Measurements from ENCODE around the gene FGD6.
"Not testable (repeated sequence)": the region's sequence is repeated elsewhere in the genome, so short reads cannot be mapped to it uniquely, and the experiment has no call there.

The FGD6 gene

GRCh38 chr12:95197636-95198035, 19.6 kb downstream of the FGD6 start:
- no peaks in the 10 kb centered on the region for H3K27me3 ChIP-seq (replicated peaks; ENCODE audit: control insufficient read depth, insufficient read depth, low read length)
- no peak overlapping the region for H3K4me3 ChIP-seq (replicated peaks; ENCODE audit: low read depth, low read length)
- H3K36me3 ChIP-seq (ENCODE audit: control insufficient read depth, insufficient read depth, low read length), result no peaks in the 10 kb centered on the region
- no peak for DNase-seq (ENCODE audit: extremely low read depth, insufficient read length)
- TF ChIP-seq, protein P1, sequence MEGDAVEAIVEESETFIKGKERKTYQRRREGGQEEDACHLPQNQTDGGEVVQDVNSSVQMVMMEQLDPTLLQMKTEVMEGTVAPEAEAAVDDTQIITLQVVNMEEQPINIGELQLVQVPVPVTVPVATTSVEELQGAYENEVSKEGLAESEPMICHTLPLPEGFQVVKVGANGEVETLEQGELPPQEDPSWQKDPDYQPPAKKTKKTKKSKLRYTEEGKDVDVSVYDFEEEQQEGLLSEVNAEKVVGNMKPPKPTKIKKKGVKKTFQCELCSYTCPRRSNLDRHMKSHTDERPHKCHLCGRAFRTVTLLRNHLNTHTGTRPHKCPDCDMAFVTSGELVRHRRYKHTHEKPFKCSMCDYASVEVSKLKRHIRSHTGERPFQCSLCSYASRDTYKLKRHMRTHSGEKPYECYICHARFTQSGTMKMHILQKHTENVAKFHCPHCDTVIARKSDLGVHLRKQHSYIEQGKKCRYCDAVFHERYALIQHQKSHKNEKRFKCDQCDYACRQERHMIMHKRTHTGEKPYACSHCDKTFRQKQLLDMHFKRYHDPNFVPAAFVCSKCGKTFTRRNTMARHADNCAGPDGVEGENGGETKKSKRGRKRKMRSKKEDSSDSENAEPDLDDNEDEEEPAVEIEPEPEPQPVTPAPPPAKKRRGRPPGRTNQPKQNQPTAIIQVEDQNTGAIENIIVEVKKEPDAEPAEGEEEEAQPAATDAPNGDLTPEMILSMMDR (IDR thresholded peaks at IDR 0.05; ENCODE audit: insufficient read depth, low read length, poor library complexity, severe bottlenecking), result no peak

DNA sequence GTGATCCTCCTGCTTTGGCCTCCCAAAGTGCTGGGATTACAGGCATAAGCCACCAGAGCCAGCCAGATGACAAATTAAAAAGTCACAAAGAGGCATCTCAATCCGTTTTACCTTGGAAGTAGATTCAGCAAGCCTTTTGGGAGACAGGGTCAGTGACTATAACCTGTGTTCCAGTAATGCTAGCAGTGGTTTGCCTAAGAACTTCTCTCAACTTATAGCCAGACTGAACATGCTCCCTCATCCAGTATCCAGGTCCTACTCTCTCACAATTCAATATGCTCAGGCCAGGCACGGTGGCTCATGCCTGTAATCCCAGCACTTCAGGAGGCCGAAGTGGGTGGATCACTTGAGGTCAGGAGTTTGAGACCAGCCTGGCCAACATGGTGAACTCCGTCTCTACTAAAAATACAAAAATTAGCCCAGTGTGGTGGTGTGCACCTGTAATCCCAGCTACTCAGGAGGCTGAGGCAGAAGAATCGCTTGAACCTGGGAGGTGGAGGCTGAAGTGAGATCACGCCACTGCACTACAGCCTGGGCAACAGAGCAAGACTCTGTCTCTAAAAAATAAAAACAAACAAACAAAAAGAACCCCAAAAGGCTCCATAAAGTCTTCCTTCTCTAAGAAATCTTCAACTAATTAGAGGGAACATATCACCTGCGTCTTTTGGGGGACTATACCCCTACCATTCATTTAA, 20.2 kb downstream of the FGD6 start:
- not testable (repeated sequence) for DNase-seq (ENCODE audit: extremely low read depth, insufficient read length); H3K36me3 ChIP-seq (ENCODE audit: control insufficient read depth, insufficient read depth, low read length); H3K27me3 ChIP-seq (replicated peaks; ENCODE audit: control insufficient read depth, insufficient read depth, low read length); H3K4me3 ChIP-seq (replicated peaks; ENCODE audit: low read depth, low read length)

- H3K4me3 ChIP-seq (replicated peaks; ENCODE audit: low read depth, low read length), result no peak overlapping the region
- H3K27me3 ChIP-seq (replicated peaks; ENCODE audit: control insufficient read depth, insufficient read depth, low read length), result no peaks in the 10 kb centered on the region
- TF ChIP-seq, protein P1 (IDR thresholded peaks at IDR 0.05; ENCODE audit: insufficient read depth, low read length, poor library complexity, severe bottlenecking), result no peak
- no peaks in the 10 kb centered on the region for H3K36me3 ChIP-seq (ENCODE audit: control insufficient read depth, insufficient read depth, low read length)
- DNase-seq (ENCODE audit: extremely low read depth, insufficient read length), result no peak
Observed at GRCh38 chr12:95195122-95195521, 22.1 kb downstream of the FGD6 start.

- Histone ChIP-seq H3K27me3 (replicated peaks; ENCODE audit: control insufficient read depth, insufficient read depth, low read length) (no peaks in the 10 kb centered on the region), H3K4me3 (replicated peaks; ENCODE audit: low read depth, low read length) (no peak overlapping the region), H3K36me3 (ENCODE audit: control insufficient read depth, insufficient read depth, low read length) (no peaks in the 10 kb centered on the region)
- TF ChIP-seq, protein P1 (IDR thresholded peaks at IDR 0.05; ENCODE audit: insufficient read depth, low read length, poor library complexity, severe bottlenecking), result no peak
- DNase-seq (ENCODE audit: extremely low read depth, insufficient read length), result no peak
Observed at GRCh38 chr12:95193139-95193538, 24.1 kb downstream of the FGD6 start.

GRCh38 chr12:95192271-95192670, 25.0 kb downstream of the FGD6 start:
- Histone ChIP-seq H3K4me3 (replicated peaks; ENCODE audit: low read depth, low read length) (no peak overlapping the region), H3K36me3 (ENCODE audit: control insufficient read depth, insufficient read depth, low read length) (no peaks in the 10 kb centered on the region), H3K27me3 (replicated peaks; ENCODE audit: control insufficient read depth, insufficient read depth, low read length) (no peaks in the 10 kb centered on the region)
- DNase-seq (ENCODE audit: extremely low read depth, insufficient read length), result no peak
- TF ChIP-seq, protein P1 (IDR thresholded peaks at IDR 0.05; ENCODE audit: insufficient read depth, low read length, poor library complexity, severe bottlenecking), result no peak

- Histone ChIP-seq H3K27me3 (replicated peaks; ENCODE audit: control insufficient read depth, insufficient read depth, low read length) (no peaks in the 10 kb centered on the region), H3K4me3 (replicated peaks; ENCODE audit: low read depth, low read length) (no peak overlapping the region), H3K36me3 (ENCODE audit: control insufficient read depth, insufficient read depth, low read length) (no peaks in the 10 kb centered on the region)
- no peak for DNase-seq (ENCODE audit: extremely low read depth, insufficient read length)
- TF ChIP-seq, protein P1 (IDR thresholded peaks at IDR 0.05; ENCODE audit: insufficient read depth, low read length, poor library complexity, severe bottlenecking), result no peak
Observed at GRCh38 chr12:95191060-95191696, 26.1 kb downstream of the FGD6 start.
